Liver (tissue), 9 donors: ENCODE measurements around the gene FBN1. TPM values are rescaled to one million over a fixed set of nuclear protein-coding genes. Genes with fewer than 3 reads are reported as not detected.

Experiments used
- DNase-seq: peaks from one replicate; pipeline ENCODE4 v3.0.0-alpha.2; 2017; ENCODE audit warnings: low spot score
- H3K27ac ChIP-seq, 2 donors: one replicate each; pipeline ENCODE4 v1.7.0; 2013; ENCODE audit warnings: inconsistent platforms in 2 of 2, low read length in 2 of 2, control low read depth in 1 of 2, low read depth in 1 of 2, mild to moderate bottlenecking in 1 of 2
- H3K27me3 ChIP-seq, 4 donors: one replicate each; pipeline versions ENCODE4 v1.6.1 to v1.7.0; 2013; ENCODE audit warnings: low read length in 3 of 4, inconsistent platforms in 1 of 4, mild to moderate bottlenecking in 1 of 4, moderate library complexity in 1 of 4; ENCODE audit not compliant: control insufficient read depth in 4 of 4, insufficient read depth in 4 of 4
- H3K36me3 ChIP-seq, 4 donors: one replicate each; pipeline versions ENCODE4 v1.6.1 to v1.7.0; 2013; ENCODE audit warnings: low read length in 3 of 4, mild to moderate bottlenecking in 3 of 4, low read depth in 1 of 4, moderate library complexity in 1 of 4; ENCODE audit not compliant: control insufficient read depth in 4 of 4, insufficient read depth in 3 of 4
- H3K4me1 ChIP-seq, 4 donors: one replicate each; pipeline versions ENCODE4 v1.6.1 to v1.7.0; 2013; ENCODE audit warnings: low read length in 3 of 4, mild to moderate bottlenecking in 3 of 4, moderate library complexity in 1 of 4; ENCODE audit not compliant: control insufficient read depth in 4 of 4, insufficient read depth in 4 of 4
- H3K4me3 ChIP-seq, 3 donors: one replicate each; pipeline versions ENCODE4 v1.6.1 to v1.7.0; 2013; ENCODE audit warnings: low read length in 3 of 3, control low read depth in 1 of 3, low read depth in 1 of 3, mild to moderate bottlenecking in 1 of 3
- H3K9ac ChIP-seq, 2 donors: one replicate each; pipeline ENCODE4 v1.7.0; 2013; ENCODE audit warnings: low read length in 2 of 2, mild to moderate bottlenecking in 2 of 2, moderate library complexity in 2 of 2, control low read depth in 1 of 2, low read depth in 1 of 2
- H3K9me3 ChIP-seq, 4 donors: one replicate each; pipeline versions ENCODE4 v1.6.1 to v1.7.0; 2013; ENCODE audit warnings: low read length in 3 of 4; ENCODE audit not compliant: control insufficient read depth in 4 of 4
- EGR1 ChIP-seq, 2 donors: IDR thresholded peaks; 2 replicates each; pipeline ENCODE4 v1.6.1; 2016 to 2018; ENCODE audit warnings: antibody characterized with exemption in 2 of 2, low read depth in 2 of 2
- FOXA2 ChIP-seq: IDR thresholded peaks from 2 replicates; pipeline ENCODE4 v1.6.1; 2016; ENCODE audit warnings: antibody characterized with exemption
- HNF4A ChIP-seq, 2 donors: conservative IDR thresholded peaks; 2 replicates each; pipeline ENCODE4 v1.6.1; 2016; ENCODE audit warnings: antibody characterized with exemption in 2 of 2, mild to moderate bottlenecking in 2 of 2
- HNF4G ChIP-seq: IDR thresholded peaks from 2 replicates; pipeline ENCODE4 v1.6.1; 2016; ENCODE audit warnings: antibody characterized with exemption
- JUND ChIP-seq, 2 donors: IDR thresholded peaks; 2 replicates each; pipeline ENCODE4 v1.6.1; 2016; ENCODE audit warnings: antibody characterized with exemption in 2 of 2
- NR2F2 ChIP-seq: IDR thresholded peaks from 2 replicates; pipeline ENCODE4 v1.6.1; 2016; ENCODE audit warnings: antibody characterized with exemption
- RAD21 ChIP-seq, 2 donors: IDR thresholded peaks; 2 replicates each; pipeline ENCODE4 v1.6.1; 2016; ENCODE audit warnings: antibody characterized with exemption in 2 of 2, mild to moderate bottlenecking in 2 of 2
- RXRA ChIP-seq, 2 donors: IDR thresholded peaks; 2 replicates each; pipeline ENCODE4 v1.6.1; 2017 to 2018; ENCODE audit warnings: antibody characterized with exemption in 2 of 2, mild to moderate bottlenecking in 1 of 2
- SP1 ChIP-seq: IDR thresholded peaks from 2 replicates; pipeline ENCODE4 v1.6.1; 2018; ENCODE audit warnings: antibody characterized with exemption, mild to moderate bottlenecking
- TAF1 ChIP-seq: conservative IDR thresholded peaks from 2 replicates; pipeline ENCODE4 v1.6.1; 2016; ENCODE audit warnings: antibody characterized with exemption, mild to moderate bottlenecking
- YY1 ChIP-seq: IDR thresholded peaks from 2 replicates; pipeline ENCODE4 v1.6.1; 2016; ENCODE audit warnings: antibody characterized with exemption, mild to moderate bottlenecking
- WGBS: extraction: QIAGEN DNeasy Blood & Tissue Kit; methylation state at CpG from one replicate; pipeline ENCODE4 v1.1.7; 2013; 5-methylcytosine and 5-hydroxymethylcytosine counted together
- polyA plus RNA-seq, 2 donors: library from polyadenylated mRNA; stranded (reverse) in 1 of 2; unstranded in 1 of 2; fragments of 200-250 nt in 1 of 2; fragments of >200 nt in 1 of 2; fragmentation: Nextera tagmentation in 1 of 2; extraction: Ambion mirVana in 1 of 2; gene quantifications; one replicate each; pipeline versions ENCODE4 v1.2.1 to v1.2.3, GENCODE V29; 2013 to 2015
- total RNA-seq, 2 donors: library from RNA; depleted of rRNA; stranded (reverse); fragments of >200 nt; gene quantifications; one replicate each; pipeline ENCODE4 v1.2.3, GENCODE V29; 2014
- TF ChIP-seq, protein P1 (sequence below): fragments of 150-350 bp; IDR thresholded peaks from 2 replicates; pipeline ENCODE4 v1.5.1; 2017; ENCODE audit warnings: improper control_type of control experiment, low read depth, low read length; ENCODE audit not compliant: missing input control
- TF ChIP-seq, protein P2 (sequence below): IDR thresholded peaks from 2 replicates; pipeline ENCODE4 v1.6.1; 2016; ENCODE audit warnings: antibody characterized with exemption, mild to moderate bottlenecking
- TF ChIP-seq, protein P3 (sequence below): IDR thresholded peaks from 2 replicates; pipeline ENCODE4 v1.6.1; 2016; ENCODE audit warnings: antibody characterized with exemption
- donor health status: healthy.
- donor health status: healthy.
- donor health status: healthy.
- donor health status: healthy.
- donor health status: healthy.

FBN1 gene
- total and polyA plus RNA-seq, 4 donors: 1.3 to 20.1 (median 12.4) TPM

DNA sequence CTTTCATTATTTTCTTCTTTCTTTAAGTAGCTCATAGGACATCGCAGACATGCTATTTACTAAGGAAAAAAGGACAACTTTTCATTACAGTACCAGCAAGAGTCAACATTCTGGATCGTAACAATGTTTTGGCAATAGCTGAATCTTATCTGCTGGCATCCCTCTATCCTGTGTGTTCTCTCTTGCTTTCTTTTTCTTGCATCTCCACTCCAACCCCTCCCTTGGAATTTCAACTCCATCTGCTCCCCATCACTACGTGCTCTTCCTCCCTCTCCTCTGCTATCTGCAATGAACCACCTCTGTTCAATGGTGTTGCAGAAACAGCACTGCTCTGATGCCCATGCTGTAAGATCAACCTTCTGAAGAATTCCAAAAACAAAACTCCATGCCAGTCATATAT is 106.6 kb downstream of the FBN1 start:
- Histone ChIP-seq H3K27ac (no peak overlapping the region), H3K9ac (no peak overlapping the region), H3K36me3 (no peaks in the 10 kb centered on the region), H3K9me3 (no peaks in the 10 kb centered on the region), H3K4me3 (no peak overlapping the region), H3K4me1 (no peaks in the 10 kb centered on the region), H3K27me3 (no peaks in the 10 kb centered on the region)
- WGBS: 69% methylated on average over 3 of the region's 3 CpGs
- DNase-seq: no peak
- TF ChIP-seq SP1 (no peak), NR2F2 (no peak), FOXA2 (no peak), HNF4G (no peak), JUND (IDR thresholded peaks at IDR 0.05) (no peak), RAD21 (IDR thresholded peaks at IDR 0.05) (no peak)
- TF ChIP-seq, protein P1, sequence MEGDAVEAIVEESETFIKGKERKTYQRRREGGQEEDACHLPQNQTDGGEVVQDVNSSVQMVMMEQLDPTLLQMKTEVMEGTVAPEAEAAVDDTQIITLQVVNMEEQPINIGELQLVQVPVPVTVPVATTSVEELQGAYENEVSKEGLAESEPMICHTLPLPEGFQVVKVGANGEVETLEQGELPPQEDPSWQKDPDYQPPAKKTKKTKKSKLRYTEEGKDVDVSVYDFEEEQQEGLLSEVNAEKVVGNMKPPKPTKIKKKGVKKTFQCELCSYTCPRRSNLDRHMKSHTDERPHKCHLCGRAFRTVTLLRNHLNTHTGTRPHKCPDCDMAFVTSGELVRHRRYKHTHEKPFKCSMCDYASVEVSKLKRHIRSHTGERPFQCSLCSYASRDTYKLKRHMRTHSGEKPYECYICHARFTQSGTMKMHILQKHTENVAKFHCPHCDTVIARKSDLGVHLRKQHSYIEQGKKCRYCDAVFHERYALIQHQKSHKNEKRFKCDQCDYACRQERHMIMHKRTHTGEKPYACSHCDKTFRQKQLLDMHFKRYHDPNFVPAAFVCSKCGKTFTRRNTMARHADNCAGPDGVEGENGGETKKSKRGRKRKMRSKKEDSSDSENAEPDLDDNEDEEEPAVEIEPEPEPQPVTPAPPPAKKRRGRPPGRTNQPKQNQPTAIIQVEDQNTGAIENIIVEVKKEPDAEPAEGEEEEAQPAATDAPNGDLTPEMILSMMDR: no peak
- TF ChIP-seq, protein P2, sequence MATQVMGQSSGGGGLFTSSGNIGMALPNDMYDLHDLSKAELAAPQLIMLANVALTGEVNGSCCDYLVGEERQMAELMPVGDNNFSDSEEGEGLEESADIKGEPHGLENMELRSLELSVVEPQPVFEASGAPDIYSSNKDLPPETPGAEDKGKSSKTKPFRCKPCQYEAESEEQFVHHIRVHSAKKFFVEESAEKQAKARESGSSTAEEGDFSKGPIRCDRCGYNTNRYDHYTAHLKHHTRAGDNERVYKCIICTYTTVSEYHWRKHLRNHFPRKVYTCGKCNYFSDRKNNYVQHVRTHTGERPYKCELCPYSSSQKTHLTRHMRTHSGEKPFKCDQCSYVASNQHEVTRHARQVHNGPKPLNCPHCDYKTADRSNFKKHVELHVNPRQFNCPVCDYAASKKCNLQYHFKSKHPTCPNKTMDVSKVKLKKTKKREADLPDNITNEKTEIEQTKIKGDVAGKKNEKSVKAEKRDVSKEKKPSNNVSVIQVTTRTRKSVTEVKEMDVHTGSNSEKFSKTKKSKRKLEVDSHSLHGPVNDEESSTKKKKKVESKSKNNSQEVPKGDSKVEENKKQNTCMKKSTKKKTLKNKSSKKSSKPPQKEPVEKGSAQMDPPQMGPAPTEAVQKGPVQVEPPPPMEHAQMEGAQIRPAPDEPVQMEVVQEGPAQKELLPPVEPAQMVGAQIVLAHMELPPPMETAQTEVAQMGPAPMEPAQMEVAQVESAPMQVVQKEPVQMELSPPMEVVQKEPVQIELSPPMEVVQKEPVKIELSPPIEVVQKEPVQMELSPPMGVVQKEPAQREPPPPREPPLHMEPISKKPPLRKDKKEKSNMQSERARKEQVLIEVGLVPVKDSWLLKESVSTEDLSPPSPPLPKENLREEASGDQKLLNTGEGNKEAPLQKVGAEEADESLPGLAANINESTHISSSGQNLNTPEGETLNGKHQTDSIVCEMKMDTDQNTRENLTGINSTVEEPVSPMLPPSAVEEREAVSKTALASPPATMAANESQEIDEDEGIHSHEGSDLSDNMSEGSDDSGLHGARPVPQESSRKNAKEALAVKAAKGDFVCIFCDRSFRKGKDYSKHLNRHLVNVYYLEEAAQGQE: no peak
- TF ChIP-seq, protein P3, sequence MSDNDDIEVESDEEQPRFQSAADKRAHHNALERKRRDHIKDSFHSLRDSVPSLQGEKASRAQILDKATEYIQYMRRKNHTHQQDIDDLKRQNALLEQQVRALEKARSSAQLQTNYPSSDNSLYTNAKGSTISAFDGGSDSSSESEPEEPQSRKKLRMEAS: no peak

DNA sequence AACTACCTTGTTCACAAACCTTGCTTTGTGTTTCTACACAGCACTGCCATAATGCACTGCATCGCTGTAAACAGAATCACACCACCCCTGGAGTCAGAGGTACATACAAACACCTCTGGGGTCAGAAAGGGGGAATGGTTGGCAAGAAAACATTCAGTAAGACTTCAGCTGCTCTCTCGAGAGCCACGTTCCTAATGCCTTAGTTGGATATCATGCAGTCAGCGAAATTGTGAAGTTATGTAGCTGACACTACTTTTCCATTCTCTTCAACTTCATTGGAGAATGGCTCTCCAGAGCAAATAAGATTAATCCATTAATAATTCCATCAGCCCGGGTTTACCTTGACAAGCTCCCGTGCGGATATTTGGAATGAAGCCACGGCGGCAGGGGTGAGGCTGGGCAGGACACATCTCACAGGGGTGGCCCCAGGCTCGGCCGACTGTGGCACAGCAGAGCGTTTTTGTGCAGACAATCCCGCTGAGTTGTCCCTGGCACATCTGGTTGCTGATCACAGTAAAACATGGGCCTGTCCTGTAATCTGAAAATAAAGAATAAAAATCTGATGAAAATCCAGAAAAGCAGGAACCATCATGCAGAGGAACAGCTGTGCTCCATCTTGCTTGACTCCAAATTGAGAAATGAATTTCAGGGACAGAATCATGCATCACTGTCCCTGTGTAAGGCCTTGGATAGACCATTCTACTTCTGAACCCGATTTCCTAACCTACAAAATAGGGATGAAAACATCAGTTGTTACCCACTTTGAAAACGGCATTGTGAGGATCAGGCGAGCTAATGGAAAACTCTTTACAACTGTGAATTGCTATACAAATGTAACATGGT is 108.0 kb downstream of the FBN1 start:
- DNase-seq: no peak
- H3K4me3 ChIP-seq: no peak overlapping the region
- H3K4me1 ChIP-seq: no peaks in the 10 kb centered on the region
- WGBS: 82% methylated on average over 16 of the region's 16 CpGs
- H3K9me3 ChIP-seq: no peaks in the 10 kb centered on the region
- no peaks in the 10 kb centered on the region for H3K27me3 ChIP-seq
- TF ChIP-seq RXRA (IDR thresholded peaks at IDR 0.05): no peak
- TF ChIP-seq, protein P2: no peak
- TF ChIP-seq, protein P1: no peak
- no peak for TF ChIP-seq NR2F2
- TF ChIP-seq, protein P3: no peak
- TF ChIP-seq FOXA2: no peak
- no peak for TF ChIP-seq TAF1
- no peak for TF ChIP-seq JUND (IDR thresholded peaks at IDR 0.05)
- no peak for TF ChIP-seq YY1
- TF ChIP-seq EGR1 (IDR thresholded peaks at IDR 0.05; ENCODE audit: low read depth in 2 of 2): no peak
- no peak for TF ChIP-seq HNF4A (conservative IDR thresholded peaks at IDR 0.05)
- H3K36me3 ChIP-seq: no peaks in the 10 kb centered on the region
- H3K9ac ChIP-seq: no peak overlapping the region
- H3K27ac ChIP-seq: no peak overlapping the region
